Cardiac muscle cell (in vitro differentiated cells and primary cell): ENCODE results near the gene BAHCC1. TPM values are rescaled to one million over a fixed set of nuclear protein-coding genes. Genes with fewer than 3 reads are reported as not detected.
A peak's percentile ranks its signal among the peaks of the same experiment; 100 is the strongest.
"Not testable (repeated sequence)": the region's sequence is repeated elsewhere in the genome, so short reads cannot be mapped to it uniquely, and the experiment has no call there.

ENCODE experiments used
- DNase-seq, 2 donors: peaks; one replicate each; pipeline versions ENCODE4 v3.0.0 to v3.0.0-alpha.2; 2010 to 2017; ENCODE audit warnings: low read depth in 1 of 2, low spot score in 1 of 2
- H3K27ac ChIP-seq: fragments of 200-600 bp; sonication (generic); 2 replicates; pipeline ENCODE4 v1.5.1; 2016
- H3K27me3 ChIP-seq: fragments of 200-600 bp; sonication (generic); 2 replicates; pipeline ENCODE4 v1.6.0; 2016; ENCODE audit warnings: control low read depth
- H3K36me3 ChIP-seq: fragments of 200-600 bp; sonication (generic); 2 replicates; pipeline ENCODE4 v1.5.1; 2016; ENCODE audit warnings: control low read depth
- H3K4me1 ChIP-seq: fragments of 200-600 bp; sonication (generic); 2 replicates; pipeline ENCODE4 v1.8.1; 2017; ENCODE audit warnings: low read depth, mild to moderate bottlenecking, mixed run types
- H3K4me3 ChIP-seq: fragments of 200-600 bp; sonication (generic); 2 replicates; pipeline ENCODE4 v1.5.1; 2016; ENCODE audit warnings: mild to moderate bottlenecking
- H3K9me3 ChIP-seq: fragments of 200-600 bp; sonication (generic); 2 replicates; pipeline ENCODE4 v1.5.1; 2017; ENCODE audit warnings: low read depth, mild to moderate bottlenecking, control low read depth
- CTCF ChIP-seq: IDR thresholded peaks from 2 replicates; pipeline ENCODE4 v1.5.1; 2012; ENCODE audit warnings: low read depth, mild to moderate bottlenecking, low read length
- polyA plus RNA-seq: library from polyadenylated mRNA; unstranded; fragments of >200 nt; fragmentation: Nextera tagmentation; extraction: Ambion mirVana; gene quantifications from 2 replicates; pipeline ENCODE4 v1.2.1, GENCODE V29; 2016
- total RNA-seq: library from RNA; depleted of rRNA; stranded (reverse); fragments of >200 nt; gene quantifications from 2 replicates; pipeline ENCODE4 v1.2.3, GENCODE V29; 2016

The BAHCC1 gene
- total and polyA plus RNA-seq, 2 experiments from 2014 or later = 20.3 to 47.3 TPM

- Histone ChIP-seq H3K9me3 (no peaks in the 10 kb centered on the region), H3K4me3 (no peak overlapping the region), H3K27ac (no peak overlapping the region), H3K27me3 (no peaks in the 10 kb centered on the region), H3K4me1 (peaks cover 5% of the 10 kb centered on the region), H3K36me3 (no peaks in the 10 kb centered on the region)
- no peak for DNase-seq
- TF ChIP-seq CTCF = no peak
Measured at GRCh38 chr17:81359218-81359617, 36.0 kb upstream of the BAHCC1 start.

- H3K9me3 ChIP-seq, H3K36me3 ChIP-seq, H3K4me3 ChIP-seq, H3K27me3 ChIP-seq, H3K27ac ChIP-seq, DNase-seq, H3K4me1 ChIP-seq: not testable (repeated sequence)
Measured at GRCh38 chr17:81362001-81362400, 33.3 kb upstream of the BAHCC1 start.

- no peak for TF ChIP-seq CTCF
- Histone ChIP-seq H3K27ac (no peak overlapping the region), H3K4me1 (peaks cover 4% of the 10 kb centered on the region), H3K4me3 (no peak overlapping the region), H3K9me3 (no peaks in the 10 kb centered on the region), H3K36me3 (no peaks in the 10 kb centered on the region), H3K27me3 (no peaks in the 10 kb centered on the region)
- DNase-seq = no peak
Measured at GRCh38 chr17:81364278-81365147, 30.7 kb upstream of the BAHCC1 start.

GRCh38 chr17:81365148-81365600 is 30.1 kb upstream of the BAHCC1 start:
- H3K27ac ChIP-seq = no peak overlapping the region
- peak; percentile 77 to 81 for DNase-seq
- H3K36me3 ChIP-seq = no peaks in the 10 kb centered on the region
- TF ChIP-seq CTCF = no peak
- H3K4me3 ChIP-seq = no peak overlapping the region
- H3K27me3 ChIP-seq = no peaks in the 10 kb centered on the region
- no peaks in the 10 kb centered on the region for H3K9me3 ChIP-seq
- peaks cover 4% of the 10 kb centered on the region for H3K4me1 ChIP-seq

GRCh38 chr17:81365601-81366585 is 29.4 kb upstream of the BAHCC1 start:
- no peaks in the 10 kb centered on the region for H3K36me3 ChIP-seq
- H3K27ac ChIP-seq = no peak overlapping the region
- no peak for TF ChIP-seq CTCF
- DNase-seq = peak in 1 of 2 donors; percentile 86
- H3K4me3 ChIP-seq = no peak overlapping the region
- H3K4me1 ChIP-seq = peaks cover 4% of the 10 kb centered on the region
- no peaks in the 10 kb centered on the region for H3K9me3 ChIP-seq
- no peaks in the 10 kb centered on the region for H3K27me3 ChIP-seq
